NCI-H1694 (cell line): Measurements from ENCODE around the gene DDX23.

ENCODE experiments used
- DNase-seq: peaks from one replicate; lab custom pipeline; 2025; lab: John Stamatoyannopoulos, UW

The DDX23 gene

DNA sequence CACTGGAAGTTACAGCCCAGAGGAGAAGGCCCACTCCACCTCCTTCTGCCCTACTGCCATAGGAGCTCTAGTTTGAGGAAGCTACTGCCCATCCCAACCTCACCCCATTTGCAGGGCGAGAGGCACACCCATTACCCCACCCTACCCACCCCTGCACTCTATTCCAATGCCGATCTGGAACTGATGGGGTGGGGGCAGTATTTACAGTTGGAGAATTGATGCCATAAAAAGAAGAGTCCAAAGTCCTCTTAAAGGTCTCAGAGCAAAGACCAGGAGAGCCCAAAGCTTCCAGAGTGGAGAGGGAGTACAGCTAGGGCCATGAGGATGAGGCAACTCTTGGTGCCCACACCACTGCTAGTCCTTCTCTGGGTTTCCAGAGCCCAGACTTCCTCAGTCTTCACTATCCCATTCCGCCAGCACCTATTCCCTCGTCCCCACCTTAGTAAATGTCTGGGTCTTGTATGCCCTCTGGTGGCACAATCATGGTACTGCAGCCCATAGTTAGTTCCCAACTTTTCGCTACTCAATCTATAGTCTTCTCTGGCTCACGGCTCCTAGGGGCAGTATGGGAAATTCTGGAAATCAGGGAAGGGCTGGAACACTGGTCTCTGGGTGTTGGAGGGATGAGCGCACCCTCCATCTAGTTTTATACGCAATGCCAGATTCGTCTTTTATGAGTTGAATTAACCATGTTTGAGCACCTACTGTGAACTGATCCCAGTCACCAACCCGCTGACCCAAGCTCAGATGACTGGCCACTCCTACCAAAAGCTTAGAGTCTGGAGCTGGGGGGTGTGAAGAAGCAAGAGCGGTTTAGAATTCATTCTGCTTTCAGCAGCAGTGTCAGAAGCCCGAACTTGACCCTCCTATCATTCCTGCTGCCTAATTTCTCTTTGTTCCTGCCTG lies 56.2 kb downstream of the DDX23 start:
- DNase-seq: peak; percentile 74

DNA sequence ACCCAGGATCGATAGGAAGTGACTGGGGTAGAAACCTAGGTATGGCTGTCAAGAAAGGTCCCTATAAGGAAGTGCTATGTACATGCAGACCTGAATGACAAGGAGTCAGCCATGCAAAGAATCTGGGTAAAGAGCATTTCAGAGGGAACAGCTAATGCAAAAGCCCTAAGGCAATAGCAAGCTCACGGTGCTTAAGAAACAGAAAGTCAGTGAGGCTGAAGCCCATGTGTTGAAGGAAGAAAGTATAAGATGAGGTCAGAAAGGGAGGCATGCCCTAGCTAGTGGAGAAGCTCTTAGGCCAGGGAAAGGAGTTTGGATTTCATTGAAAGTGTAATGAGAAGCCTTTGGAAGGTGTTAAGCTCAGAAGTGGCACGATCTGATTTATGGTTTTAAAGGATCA lies 57.1 kb downstream of the DDX23 start:
- DNase-seq: no peak

DNA sequence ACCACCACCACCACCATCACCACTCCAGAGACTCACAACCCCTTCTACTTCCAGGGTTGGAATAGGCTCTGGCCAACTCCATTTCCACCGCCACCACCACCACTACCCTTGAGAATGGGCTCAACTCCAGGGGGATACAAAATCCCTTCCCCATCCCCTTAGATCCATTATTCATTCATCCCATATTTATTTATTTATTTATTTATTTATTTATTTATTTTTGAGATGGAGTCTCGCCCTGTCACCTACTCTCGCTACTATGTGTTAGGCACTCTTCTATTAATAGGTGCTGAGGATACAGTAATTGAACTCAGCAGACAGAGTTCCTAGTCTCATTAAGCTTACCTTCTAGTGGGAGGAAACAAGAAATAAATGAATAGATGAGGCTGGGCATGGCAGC lies 58.3 kb downstream of the DDX23 start:
- no peak for DNase-seq

DNA sequence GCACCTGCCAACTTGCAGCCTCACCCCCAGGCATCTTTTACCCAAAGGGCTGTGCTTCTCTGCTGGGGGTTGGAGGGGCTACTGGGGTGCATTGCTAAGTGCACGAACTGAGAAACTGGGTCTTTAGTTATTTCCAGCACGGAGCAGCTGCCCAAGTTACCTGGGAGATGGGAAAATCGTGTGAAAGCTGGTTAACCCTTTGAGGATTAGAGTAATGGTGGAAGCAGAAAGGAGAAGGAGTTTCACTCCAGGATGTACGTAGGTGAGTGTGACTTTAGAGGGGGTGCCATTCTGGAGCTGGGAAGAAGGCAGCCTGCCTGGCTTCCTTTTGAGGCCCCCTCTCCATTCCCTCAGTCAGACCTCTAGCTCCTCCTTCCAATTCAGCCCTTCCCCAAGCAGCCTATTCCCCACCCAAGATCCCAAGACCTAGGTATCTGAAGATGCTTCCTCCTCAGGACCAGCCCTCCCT lies 62.1 kb downstream of the DDX23 start:
- DNase-seq: no peak

DNA sequence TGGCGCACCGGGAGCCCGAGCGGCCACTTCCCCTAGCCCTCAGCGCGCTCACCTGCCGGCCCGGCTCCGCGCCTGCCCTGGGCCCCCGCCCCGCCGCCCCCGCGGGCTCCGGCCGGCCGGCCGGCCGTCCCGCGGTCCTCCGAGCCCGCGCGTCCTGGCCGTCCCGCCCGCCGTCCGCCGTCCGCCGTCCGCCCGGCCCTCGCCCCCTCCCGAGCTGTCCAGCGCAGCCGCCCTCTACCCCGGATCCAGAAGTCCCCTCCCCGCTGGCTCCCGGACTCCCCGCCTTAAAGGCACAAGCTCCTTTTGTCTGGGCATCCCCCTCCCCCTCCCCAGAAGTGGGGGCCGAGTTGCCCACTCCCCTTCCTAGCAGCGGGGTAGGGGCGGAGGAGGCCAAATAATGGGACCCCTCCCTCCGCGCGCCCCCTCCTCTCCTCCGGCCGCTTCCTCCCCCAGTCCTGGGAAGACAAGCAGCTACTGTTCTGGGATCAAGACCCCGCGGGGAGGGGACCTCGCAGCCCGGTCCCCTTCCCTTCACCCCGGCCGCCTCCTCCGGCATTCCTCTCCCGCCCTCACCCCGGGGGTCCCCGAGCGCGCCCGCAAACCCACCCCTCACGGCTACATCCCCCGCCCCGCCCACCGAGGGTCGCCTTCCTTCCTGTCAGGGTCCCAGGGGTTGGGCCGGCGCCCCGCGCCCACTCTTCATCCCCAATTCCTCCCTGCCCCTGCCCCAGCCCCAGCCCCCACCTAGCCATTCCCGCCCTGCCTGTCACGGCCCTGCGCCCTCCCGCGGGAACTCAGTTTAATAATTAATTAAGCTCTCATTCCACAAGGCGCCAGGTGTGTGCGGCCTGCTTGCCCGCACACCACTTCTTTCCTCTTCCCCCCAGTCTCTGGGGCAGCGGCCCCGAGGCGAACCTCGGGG lies 62.8 kb downstream of the DDX23 start, which contains the start of gene ADCY6:
Gene ADCY6, minus strand, starts transcription at position 236 of the 922 bp plus-strand sequence. CDS start 5,655 bp downstream, outside the sequence.
- no peak for DNase-seq

DNA sequence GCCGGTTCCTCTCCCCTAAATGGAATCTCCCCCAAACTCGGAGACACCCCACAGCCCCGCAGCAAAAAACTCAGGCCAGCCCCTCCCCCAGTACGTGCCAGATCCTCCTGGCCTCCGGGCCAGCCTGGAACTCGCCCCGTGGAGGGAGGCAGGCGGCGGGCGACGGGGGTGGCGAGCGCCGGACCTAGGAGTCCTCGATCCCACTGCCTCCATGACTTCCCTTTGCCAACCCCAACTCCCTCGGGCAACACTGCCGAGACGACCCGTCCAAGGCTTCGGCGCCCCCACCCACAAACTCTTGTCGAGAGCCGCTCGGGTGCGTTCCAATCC lies 63.5 kb downstream of the DDX23 start:
- DNase-seq: no peak

DNA sequence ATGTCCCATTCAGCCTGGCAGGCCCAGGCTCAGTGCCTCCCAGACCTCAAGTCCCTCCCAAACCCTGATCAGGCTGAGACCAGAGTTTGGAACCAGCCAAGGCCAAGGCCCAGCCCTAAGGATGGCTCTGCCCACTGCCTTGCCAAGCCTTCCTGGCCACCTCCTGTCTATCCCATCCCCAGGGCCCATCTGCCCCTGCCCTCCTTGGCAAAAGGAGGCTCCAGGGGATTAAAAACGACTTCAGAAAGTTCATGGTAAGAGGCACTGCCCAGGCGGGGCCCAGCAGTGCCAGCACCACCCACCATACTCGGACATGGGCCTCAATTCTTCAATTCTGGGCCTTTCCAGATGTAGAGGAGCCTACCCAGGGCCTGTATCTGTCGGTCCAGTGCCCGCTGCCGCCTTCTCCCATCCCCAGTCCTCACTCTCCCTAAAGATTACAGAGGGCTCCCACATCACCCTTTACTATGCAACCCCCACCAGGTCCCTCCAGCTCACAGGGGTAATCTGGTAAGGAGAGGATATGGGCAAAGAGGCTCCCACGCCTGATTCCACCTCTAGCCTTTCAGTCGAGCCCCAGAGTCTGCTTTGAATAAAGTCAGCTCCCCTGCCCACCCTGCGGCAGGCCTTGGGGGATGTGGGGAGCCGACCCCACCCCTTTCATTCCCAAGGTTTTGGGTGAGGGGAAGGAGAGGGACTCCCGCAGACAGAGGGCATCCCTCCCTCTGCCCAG lies 64.0 kb downstream of the DDX23 start:
- no peak for DNase-seq

DNA sequence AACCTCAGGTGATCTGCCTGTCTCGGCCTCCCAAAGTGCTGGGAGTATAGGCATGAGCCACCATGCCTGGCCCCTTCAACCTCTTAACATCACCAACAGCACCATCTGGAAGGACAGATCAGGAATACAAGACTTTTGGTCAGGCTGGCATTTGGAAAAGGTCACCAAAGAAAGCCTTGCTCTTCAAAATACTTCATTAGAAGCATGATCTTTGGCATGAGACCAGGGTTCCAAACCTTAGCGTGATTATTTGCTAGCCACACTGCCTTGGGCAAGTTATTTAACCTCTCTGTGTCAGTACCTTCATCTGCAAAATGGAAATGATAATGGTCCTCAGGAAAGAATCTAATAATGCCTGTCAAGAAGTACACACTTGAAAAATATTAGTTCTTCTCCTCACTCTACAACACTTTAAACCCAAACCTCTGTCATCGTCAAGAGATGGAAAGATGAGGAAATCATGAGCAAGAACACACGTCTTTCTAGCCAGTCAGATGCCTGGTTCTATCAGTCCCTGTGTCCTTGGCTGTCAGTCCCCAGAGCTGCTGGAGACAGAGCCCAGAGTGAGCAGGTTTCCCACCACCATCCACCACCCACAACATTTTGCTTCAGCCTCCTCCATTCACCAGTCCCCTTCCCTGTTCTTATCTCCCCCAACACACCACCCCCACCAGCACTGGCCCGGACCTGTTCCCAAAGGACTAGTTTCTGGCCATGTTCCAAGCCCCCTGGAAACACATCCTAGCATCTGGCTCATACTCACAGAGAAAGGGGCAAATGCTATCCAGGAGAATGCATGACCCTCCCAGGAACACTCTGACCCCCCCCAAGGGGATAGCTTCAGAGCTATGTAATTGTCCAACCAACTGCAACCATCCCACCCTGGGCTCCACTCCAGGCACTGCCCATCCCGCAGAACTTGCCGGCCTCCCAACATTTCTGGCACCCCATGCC lies 65.1 kb downstream of the DDX23 start:
- DNase-seq: no peak

DNA sequence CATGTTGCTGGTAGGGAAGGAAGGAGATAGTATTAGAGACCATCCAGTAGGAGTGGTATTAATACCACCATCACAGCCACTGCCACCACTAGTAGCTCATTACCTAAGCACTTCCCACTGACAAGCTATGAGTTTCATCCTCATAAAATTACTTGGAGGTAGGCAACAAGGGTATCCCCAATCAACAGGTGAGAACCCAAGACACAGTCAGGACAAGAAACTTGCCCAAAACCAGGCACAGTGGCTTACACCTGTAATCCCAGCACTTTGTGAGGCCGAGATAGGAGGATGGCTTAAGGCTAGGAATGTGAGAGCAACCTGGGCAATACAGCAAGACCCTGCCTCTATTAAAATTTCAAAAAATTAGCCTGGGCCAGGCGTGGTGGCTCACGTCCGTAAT lies 68.5 kb downstream of the DDX23 start:
- no peak for DNase-seq

DNA sequence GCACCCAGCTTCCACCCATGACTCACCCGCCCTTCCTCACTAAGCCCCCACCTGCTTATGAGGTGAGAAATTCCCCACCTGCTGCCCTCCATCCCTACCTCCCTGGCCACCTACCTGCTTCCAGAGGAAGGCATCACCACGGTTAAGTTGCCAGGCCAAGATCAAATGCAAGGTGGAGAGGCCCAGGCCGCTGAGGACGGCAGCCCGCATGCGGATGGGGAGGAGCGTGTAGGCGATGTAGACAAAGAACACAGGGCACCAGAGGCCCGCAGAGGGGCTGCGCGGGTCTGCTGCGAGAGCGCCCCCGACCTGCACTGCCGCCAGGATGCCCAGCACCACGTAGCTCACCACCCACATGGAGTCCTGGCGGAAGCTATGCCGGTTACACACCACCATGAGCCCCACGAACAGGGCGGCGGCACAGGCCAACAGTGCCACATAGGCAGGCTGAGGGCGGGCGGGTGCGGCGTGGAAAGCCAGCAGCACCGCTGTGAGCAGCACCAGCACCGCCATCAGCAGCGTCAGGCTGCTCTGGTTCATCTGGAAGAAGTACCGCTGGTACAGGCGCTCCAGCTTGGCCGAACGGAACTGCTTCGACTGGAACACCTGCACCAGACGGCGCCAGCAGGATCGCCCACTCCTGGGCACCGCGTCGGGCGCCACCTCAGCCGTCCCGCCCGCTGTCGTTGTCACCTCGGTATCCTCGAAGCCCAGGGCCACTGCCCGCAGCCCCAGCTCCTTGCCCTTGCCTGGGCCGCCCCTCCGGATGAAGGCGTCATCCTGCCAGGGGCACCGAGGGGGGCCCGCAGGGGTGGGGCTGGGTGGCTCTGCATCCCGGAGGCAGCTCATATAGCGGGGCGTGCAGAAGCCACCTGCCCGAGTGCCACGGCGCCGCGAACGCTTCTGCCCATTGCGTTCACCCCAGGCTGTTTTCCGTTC lies 69.2 kb downstream of the DDX23 start:
- no peak for DNase-seq

DNA sequence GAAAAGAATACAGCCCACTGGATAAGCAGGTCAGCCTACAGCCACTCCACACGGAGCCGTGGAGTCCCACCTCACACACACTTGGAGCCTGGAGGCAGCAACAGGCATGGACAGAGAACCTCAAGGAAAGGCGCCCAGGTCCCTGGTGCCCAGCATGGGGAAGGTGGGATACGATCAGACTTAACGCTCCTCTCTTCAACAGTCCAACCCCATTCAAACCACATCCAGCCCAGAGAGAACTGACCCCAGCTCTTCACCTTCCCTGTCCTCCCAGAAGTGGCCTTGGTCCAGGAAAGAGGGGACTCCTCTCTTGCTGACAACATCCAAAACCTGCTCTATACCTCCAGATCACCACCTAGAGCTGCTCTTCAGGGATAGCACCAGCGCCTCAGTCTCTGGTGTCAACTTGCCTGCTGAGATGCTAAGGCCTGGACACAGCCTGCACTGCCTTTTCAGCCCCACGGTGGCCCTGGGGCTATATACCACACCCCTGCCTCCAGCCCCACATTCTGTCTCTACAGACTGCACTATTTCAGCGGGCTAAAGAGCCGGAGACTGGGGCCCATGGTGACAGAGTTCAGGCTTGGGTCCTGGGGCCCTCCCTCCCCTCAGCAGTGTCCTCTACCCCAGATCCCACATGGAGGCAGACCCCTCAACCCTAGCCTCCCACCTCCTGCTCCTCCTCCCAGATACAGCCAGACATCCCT lies 70.1 kb downstream of the DDX23 start:
- no peak for DNase-seq

DNA sequence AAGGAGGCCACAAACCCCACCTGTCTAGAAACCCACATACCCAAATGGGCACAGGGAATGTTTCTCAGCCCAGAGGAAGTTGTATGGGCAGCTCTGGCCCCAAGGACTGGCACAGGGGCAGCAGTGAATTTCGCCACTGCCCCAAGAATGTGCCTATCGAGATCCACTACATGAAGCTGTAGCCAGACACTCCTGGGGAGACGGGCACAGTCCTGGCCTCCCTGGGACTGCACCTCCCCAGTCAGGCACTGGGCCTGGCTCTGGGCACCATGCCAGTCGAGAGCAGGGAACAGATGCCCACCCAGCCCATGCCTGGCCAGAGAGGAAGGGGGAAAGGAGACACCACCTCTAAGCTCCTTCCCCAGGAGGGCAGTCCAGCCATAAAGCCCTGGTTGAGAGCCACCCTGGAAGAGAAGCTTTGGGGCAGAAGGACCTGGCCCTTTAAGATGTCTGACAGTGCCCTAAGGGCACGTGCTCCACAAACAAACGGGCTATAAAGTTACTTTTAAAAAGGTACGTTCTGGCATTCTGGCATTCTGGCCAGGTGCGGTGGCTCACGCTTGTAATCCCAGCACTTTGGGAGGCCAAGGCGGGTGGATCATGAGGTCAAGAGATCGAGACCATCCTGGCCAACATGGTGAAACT lies 71.5 kb downstream of the DDX23 start:
- no peak for DNase-seq

DNA sequence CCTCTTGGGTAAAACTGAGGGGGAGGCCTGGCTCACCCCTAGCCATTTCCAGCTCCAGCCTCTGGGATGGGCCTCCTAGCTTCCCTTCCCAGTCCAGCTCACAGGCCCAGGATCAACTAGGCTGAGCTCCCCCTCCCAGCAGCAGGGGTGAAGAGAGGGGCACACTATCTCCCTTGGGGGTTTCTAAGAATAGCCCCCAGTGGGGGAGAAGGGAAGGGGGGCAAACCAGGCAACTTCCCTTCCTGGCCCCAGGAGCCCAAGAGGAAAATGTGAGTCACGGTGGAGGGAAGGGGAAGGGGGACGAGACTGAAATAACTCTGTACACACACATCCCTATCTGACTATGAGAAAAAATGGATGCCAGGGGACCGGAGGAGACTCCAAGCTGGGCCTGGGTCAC lies 72.1 kb downstream of the DDX23 start:
- no peak for DNase-seq
